GM12878 (cell line): ENCODE results near the gene STX10. TPM values are rescaled to one million over a fixed set of nuclear protein-coding genes. Genes with fewer than 3 reads are reported as not detected.

Source experiments
- ATAC-seq: fragments of 200-7000 bp; cut with Tn5 transposase; 3 replicates; pipeline ENCODE4 v1.9.1; 2020; ENCODE audit warnings: mild to moderate bottlenecking, moderate library complexity
- BruUV-seq: library from RNA; stranded (reverse); fragments of 400-500 nt; replicated peaks from 2 replicates; lab custom pipeline; 2021; lab: Mats Ljungman, UMichigan
- CTCF ChIA-PET: fragments of 300-600 bp; sonication (Branson Sonifier 250); formaldehyde crosslinking; extraction: SDS; loops from one replicate; lab custom pipeline; 2021; ENCODE audit warnings: inconsistent platforms; lab: Yijun Ruan, JAX
- POLR2A ChIA-PET: fragments of 350-600 bp; formaldehyde crosslinking; extraction: SDS; loops from one replicate; lab custom pipeline; 2021; ENCODE audit warnings: inconsistent platforms; lab: Charles Lee
- RAD21 ChIA-PET: fragments of 300-600 bp; sonication (Branson Sonifier 250); formaldehyde crosslinking; loops from one replicate; lab custom pipeline; 2023; ENCODE audit warnings: antibody characterized with exemption; ENCODE audit not compliant: unreplicated experiment; lab: Charles Lee
- SMC1A ChIA-PET: fragments of 300-600 bp; sonication (Branson Sonifier 250); formaldehyde crosslinking; loops from one replicate; lab custom pipeline; 2023; ENCODE audit not compliant: unreplicated experiment, uncharacterized antibody; lab: Charles Lee
- DNase-seq: peaks from one replicate; pipeline ENCODE4 v3.0.0-alpha.2; 2011; ENCODE audit warnings: low read depth, low spot score
- FAIRE-seq: peaks from 3 replicates; lab custom pipeline; 2011; peaks lifted over from hg19 to GRCh38; lab: Jason Lieb, UNC
- H2AFZ ChIP-seq: 2 replicates; pipeline ENCODE4 v1.6.0; 2011; ENCODE audit warnings: low read depth, low read length, control low read depth; ENCODE audit not compliant: control insufficient read depth
- H3K27ac ChIP-seq: 2 replicates; pipeline ENCODE4 v1.5.1; 2011; ENCODE audit warnings: control low read depth; ENCODE audit not compliant: control insufficient read depth, insufficient read depth
- H3K27me3 ChIP-seq, 2 experiments: replicated peaks in 1 of 2; 2 replicates each; pipeline versions ENCODE4 v1.6.0 to v1.6.1; 2011; ENCODE audit warnings: low read length in 1 of 2; ENCODE audit not compliant: control insufficient read depth in 2 of 2, insufficient read depth in 2 of 2
- H3K36me3 ChIP-seq, 2 experiments: 2 replicates each; pipeline ENCODE4 v1.5.1; 2011; ENCODE audit warnings: low read length in 1 of 2; ENCODE audit not compliant: control insufficient read depth in 2 of 2, insufficient read depth in 2 of 2
- H3K4me1 ChIP-seq: 2 replicates; pipeline ENCODE4 v1.6.1; 2011; ENCODE audit warnings: mild to moderate bottlenecking, low read length, moderate library complexity, mixed read lengths; ENCODE audit not compliant: control insufficient read depth, insufficient read depth
- H3K4me2 ChIP-seq: 2 replicates; pipeline ENCODE4 v1.6.0; 2011; ENCODE audit warnings: control low read depth; ENCODE audit not compliant: control insufficient read depth, insufficient read depth
- H3K4me3 ChIP-seq: fragments of 200-600 bp; sonication (generic); 2 replicates; pipeline ENCODE4 v1.5.1; 2016
- H3K79me2 ChIP-seq: 2 replicates; pipeline ENCODE4 v1.6.0; 2011; ENCODE audit warnings: low read length; ENCODE audit not compliant: control insufficient read depth, insufficient read depth
- H3K9ac ChIP-seq: 2 replicates; pipeline ENCODE4 v1.8.0; 2011; ENCODE audit warnings: low read length, control low read depth, mixed read lengths; ENCODE audit not compliant: control insufficient read depth, insufficient read depth
- H3K9me3 ChIP-seq: replicated peaks from 3 replicates; pipeline ENCODE4 v1.5.1; 2011; ENCODE audit warnings: mild to moderate bottlenecking, low read length; ENCODE audit not compliant: control insufficient read depth, insufficient read depth
- H4K20me1 ChIP-seq: 2 replicates; pipeline ENCODE4 v1.6.0; 2011; ENCODE audit not compliant: control insufficient read depth, insufficient read depth
- BACH1 ChIP-seq: fragments of 450-650 bp; IDR thresholded peaks from 2 replicates; pipeline ENCODE4 v1.6.1; 2017; ENCODE audit warnings: mild to moderate bottlenecking, borderline replicate concordance
- CEBPB ChIP-seq, 2 experiments: fragments of 150-350 bp in 1 of 2; IDR thresholded peaks; 2 replicates each; pipeline ENCODE4 v1.6.1; 2012 to 2014; ENCODE audit warnings: low read depth in 2 of 2, low read length in 2 of 2, borderline replicate concordance in 1 of 2, inconsistent platforms in 1 of 2
- CHD4 ChIP-seq: fragments of 200-600 bp; sonication (generic); IDR thresholded peaks from 2 replicates; pipeline ENCODE4 v1.6.1; 2016; ENCODE audit warnings: mild to moderate bottlenecking
- CREM ChIP-seq: IDR thresholded peaks from 2 replicates; pipeline ENCODE4 v1.6.1; 2014; ENCODE audit warnings: antibody characterized with exemption, low read depth
- GATAD2B ChIP-seq: fragments of 450-650 bp; conservative IDR thresholded peaks from 2 replicates; pipeline ENCODE4 v1.6.1; 2017; ENCODE audit warnings: low read depth, mild to moderate bottlenecking, moderate library complexity
- HCFC1 ChIP-seq: fragments of 150-350 bp; IDR thresholded peaks from 2 replicates; pipeline ENCODE4 v1.6.1; 2014; ENCODE audit warnings: low read length
- HDAC2 ChIP-seq: fragments of 200-600 bp; sonication (generic); IDR thresholded peaks from 2 replicates; pipeline ENCODE4 v1.6.1; 2017
- HDAC6 ChIP-seq: fragments of 200-600 bp; sonication (generic); IDR thresholded peaks from one replicate; pipeline ENCODE4 v1.8.0; 2017; ENCODE audit warnings: antibody characterized with exemption; ENCODE audit not compliant: unreplicated experiment
- IRF5 ChIP-seq: fragments of 450-650 bp; IDR thresholded peaks from 2 replicates; pipeline ENCODE4 v1.6.1; 2017; ENCODE audit warnings: borderline replicate concordance
- MTA2 ChIP-seq: fragments of 450-650 bp; IDR thresholded peaks from 2 replicates; pipeline ENCODE4 v1.6.1; 2016; ENCODE audit warnings: low read depth, mild to moderate bottlenecking, moderate library complexity
- MYB ChIP-seq: fragments of 150-350 bp; IDR thresholded peaks from 2 replicates; pipeline ENCODE4 v1.6.1; 2014; ENCODE audit warnings: mild to moderate bottlenecking, low read depth, low read length, borderline replicate concordance
- NFXL1 ChIP-seq: fragments of 450-650 bp; IDR thresholded peaks from 2 replicates; pipeline ENCODE4 v1.6.1; 2017; ENCODE audit warnings: antibody characterized with exemption, mild to moderate bottlenecking, borderline replicate concordance
- NFYB ChIP-seq: IDR thresholded peaks from 2 replicates; pipeline ENCODE4 v1.6.1; 2011; ENCODE audit warnings: low read depth, mild to moderate bottlenecking, low read length, improper control_type of control experiment, moderate library complexity; ENCODE audit not compliant: insufficient read depth
- NKRF ChIP-seq: fragments of 450-650 bp; conservative IDR thresholded peaks from 2 replicates; pipeline ENCODE4 v1.6.1; 2017; ENCODE audit warnings: mild to moderate bottlenecking, moderate library complexity
- PAX8 ChIP-seq: fragments of 450-650 bp; IDR thresholded peaks from 2 replicates; pipeline ENCODE4 v1.6.1; 2017; ENCODE audit warnings: mild to moderate bottlenecking, moderate library complexity
- RAD21 ChIP-seq: IDR thresholded peaks from 2 replicates; pipeline ENCODE4 v1.6.1; 2011; ENCODE audit warnings: mild to moderate bottlenecking, low read depth, low read length, moderate library complexity; ENCODE audit not compliant: insufficient read depth
- RAD51 ChIP-seq: fragments of 450-650 bp; IDR thresholded peaks from 2 replicates; pipeline ENCODE4 v1.6.1; 2016; ENCODE audit warnings: moderate library complexity, mild to moderate bottlenecking, inconsistent platforms
- ZBED1 ChIP-seq: IDR thresholded peaks from 2 replicates; pipeline ENCODE4 v1.6.1; 2016; ENCODE audit warnings: borderline replicate concordance
- ZSCAN29 ChIP-seq: fragments of 450-650 bp; IDR thresholded peaks from 2 replicates; pipeline ENCODE4 v1.6.1; 2017; ENCODE audit warnings: mild to moderate bottlenecking, moderate library complexity
- WGBS: methylation state at CpG from one replicate; pipeline ENCODE4 v1.1.6; 2016; ENCODE audit warnings: low lambda C conversion rate; ENCODE audit not compliant: insufficient replicate concordance, insufficient coverage; ENCODE audit errors: missing lambda C conversion rate; 5-methylcytosine and 5-hydroxymethylcytosine counted together
- in situ Hi-C: fragments of 300-500 bp; cut with MboI; formaldehyde crosslinking; loops from 9 replicates; pipeline ENCODE4 v1.14.3; 2018; ENCODE audit warnings: mixed read lengths
- intact Hi-C: fragments of 100-400 bp; cut with micrococcal nuclease; formaldehyde crosslinking; loops from one replicate; pipeline ENCODE4 v1.14.2; 2022; ENCODE audit not compliant: unreplicated experiment
- polyA plus RNA-seq, 11 experiments: library from polyadenylated mRNA; depleted of rRNA in 4 of 11; unstranded in 6 of 11; stranded (reverse) in 5 of 11; fragments of >200 nt; fragmentation: Nextera tagmentation in 4 of 11; fragmentation: Illumina TruSeq in 1 of 11; extraction: Ambion mirVana in 4 of 11; extraction: Trizol in 1 of 11; gene quantifications; 1 replicate in 1 of 11; 2 replicates in 10 of 11; pipeline versions ENCODE4 v1.2.1 to v1.2.3, GENCODE V29; 2011 to 2016; ENCODE audit warnings: inconsistent platforms in 2 of 11, missing spikeins in 2 of 11, low read depth in 1 of 11
- total RNA-seq, 4 experiments: library from RNA; depleted of rRNA in 3 of 4; stranded (reverse); fragments of >200 nt in 3 of 4; fragmentation: Illumina TruSeq in 1 of 4; extraction: Trizol in 1 of 4; gene quantifications; 2 replicates each; pipeline versions ENCODE4 v1.2.1 to v1.2.3, GENCODE V29; 2013 to 2021

The STX10 gene
- total and polyA plus RNA-seq, 10 of the 15 experiments (the other 5 are each of a cell fraction or from before 2014, with no cell fraction given), result 0.56 to 76.1 (median 47.6) TPM

- Histone ChIP-seq H4K20me1 (no peaks in the 10 kb centered on the region), H3K4me2 (no peak overlapping the region; the same call in 1 of the 2 replicates), H3K9me3 (no peaks in the 10 kb centered on the region; the same call in 2 of the 3 replicates), H3K36me3 (no peaks in the 10 kb centered on the region), H3K79me2 (no peaks in the 10 kb centered on the region), H3K4me1 (peaks cover 23% of the 10 kb centered on the region), H3K27ac (no peak overlapping the region), H3K4me3 (no peak overlapping the region), H3K27me3 (peaks cover 2 to 7% of the 10 kb centered on the region in 2 experiments), H3K9ac (no peak overlapping the region), H2AFZ (no peak overlapping the region)
- WGBS, result 36% methylated on average over 4 of the region's 5 CpGs
- ChIA-PET CTCF (interaction anchor here (0.6 to 8.0 kb wide), 27 partner anchors 10 to 328 kb away, joined by 3 to 145 read pairs (median 4); partner anchors contain the start of gene GCDH), POLR2A (interaction anchor here (1.1 to 1.2 kb wide), 2 partner anchors 32 to 156 kb away, joined by 3 to 4 read pairs; partner anchors contain the start of gene CALR), SMC1A (interaction anchor here (1.8 to 4.3 kb wide), 3 partner anchors 33 to 129 kb away, joined by 9 to 48 read pairs (median 20); no protein-coding TSS in a partner anchor), RAD21 (interaction anchor here (0.6 to 5.3 kb wide), 16 partner anchors 11 to 230 kb away, joined by 3 to 81 read pairs (median 4); partner anchors contain the start of genes IER2 and STX10)
- BruUV-seq, result no TSS peak
- TF ChIP-seq CEBPB (IDR thresholded peaks at IDR 0.05; ENCODE audit: borderline replicate concordance in 1 of 2, low read depth in 2 of 2, low read length in 2 of 2) (no peak), HDAC2 (no peak), IRF5 (no peak), PAX8 (no peak), HDAC6 (no peak), RAD21 (no peak), RAD51 (no peak), CHD4 (no peak), NFXL1 (no peak), MTA2 (no peak), NKRF (no peak), GATAD2B (no peak), CREM (no peak), ZBED1 (no peak), ZSCAN29 (no peak), BACH1 (no peak), MYB (no peak), HCFC1 (no peak), NFYB (no peak)
- DNase-seq (no peak), ATAC-seq (no peak), FAIRE-seq (no peak)
- intact Hi-C loops (loop anchor here (10.0 kb wide), 1 partner anchor 59 kb away; no protein-coding TSS in a partner anchor), in situ Hi-C loops (loop anchor here (5.0 to 10.0 kb wide), 2 partner anchors 117 to 209 kb away; partner anchors contain the start of genes DNASE2 and KLF1)
Measured at GRCh38 chr19:13094106-13094504, 56.1 kb downstream of the STX10 start.
